GM18511 (cell line): ENCODE results near the gene TK1.

Experiments
- ATAC-seq: cut with Tn5 transposase; IDR thresholded peaks from one replicate; pipeline ENCODE4 v1.9.1; 2021; ENCODE audit warnings: mild to moderate bottlenecking, moderate library complexity; ENCODE audit not compliant: unreplicated experiment

Gene TK1

GRCh38 chr17:78125138-78125913 lies 61.5 kb downstream of the TK1 start:
- ATAC-seq = no peak

- ATAC-seq = no peak
Observed at GRCh38 chr17:78124836-78125137, 62.1 kb downstream of the TK1 start.
